Activated T-helper 17 cell treated with anti-CD3 and anti-CD28 coated beads, Interleukin-2, amount 50 U/mL, for 72 hours (primary cell): ENCODE measurements around the gene NAALADL2. TPM values are rescaled to one million over a fixed set of nuclear protein-coding genes. Genes with fewer than 3 reads are reported as not detected.

ENCODE experiments used
- ATAC-seq: fragments of 150-1000 bp; cut with Tn5 transposase; replicated peaks from 2 replicates; pipeline ENCODE4 v1.10.0; 2021; ENCODE audit warnings: mild to moderate bottlenecking, moderate library complexity
- H3K27ac Mint-ChIP-seq: one replicate; pipeline ENCODE4 v1.8.0; 2022; ENCODE audit warnings: mixed read lengths
- H3K27me3 Mint-ChIP-seq: one replicate; pipeline ENCODE4 v1.8.0; 2022; ENCODE audit warnings: mixed read lengths
- H3K36me3 Mint-ChIP-seq: one replicate; pipeline ENCODE4 v1.8.0; 2022; ENCODE audit warnings: low read depth, mild to moderate bottlenecking, mixed read lengths
- H3K4me1 Mint-ChIP-seq: one replicate; pipeline ENCODE4 v1.8.0; 2022; ENCODE audit warnings: mixed read lengths
- H3K4me3 Mint-ChIP-seq: one replicate; pipeline ENCODE4 v1.8.0; 2022; ENCODE audit warnings: mild to moderate bottlenecking, mixed read lengths
- H3K9me3 Mint-ChIP-seq: one replicate; pipeline ENCODE4 v1.8.0; 2022; ENCODE audit warnings: mixed read lengths
- total RNA-seq, 2 donors: library from RNA; stranded (reverse); gene quantifications; one replicate each; pipeline ENCODE4 v1.2.3, GENCODE V29; 2022

NAALADL2 gene
- total RNA-seq, 2 donors from 2014 or later = not detected

DNA sequence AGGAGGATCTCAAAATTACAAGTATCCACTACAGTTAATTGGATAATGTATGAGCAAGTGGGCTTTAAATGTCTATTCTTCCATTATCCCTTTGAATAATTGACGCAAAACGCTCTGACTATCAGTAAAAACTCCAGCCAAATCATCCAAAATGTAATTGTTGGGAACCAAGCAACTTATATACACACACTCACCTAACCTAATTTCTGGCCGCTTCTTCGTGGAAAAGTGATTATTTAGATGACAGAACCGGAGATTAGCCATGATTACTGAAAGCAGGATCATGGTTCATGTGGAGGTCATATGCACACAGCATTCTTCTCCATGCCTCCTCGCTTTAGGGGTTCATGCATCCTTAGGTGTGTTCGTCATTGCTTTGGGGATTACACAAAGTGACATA, 992.4 kb downstream of the NAALADL2 start:
- H3K9me3 Mint-ChIP-seq = peaks cover 4% of the 10 kb centered on the region
- H3K4me1 Mint-ChIP-seq = no peaks in the 10 kb centered on the region
- H3K4me3 Mint-ChIP-seq = no peak overlapping the region
- H3K27me3 Mint-ChIP-seq = no peaks in the 10 kb centered on the region
- H3K36me3 Mint-ChIP-seq = no peaks in the 10 kb centered on the region
- H3K27ac Mint-ChIP-seq = no peak overlapping the region
- ATAC-seq = no peak

GRCh38 chr3:175852560-175852959, 993.4 kb downstream of the NAALADL2 start:
- no peaks in the 10 kb centered on the region for H3K4me1 Mint-ChIP-seq
- no peaks in the 10 kb centered on the region for H3K27me3 Mint-ChIP-seq
- no peak for ATAC-seq
- no peak overlapping the region for H3K27ac Mint-ChIP-seq
- H3K36me3 Mint-ChIP-seq = no peaks in the 10 kb centered on the region
- H3K9me3 Mint-ChIP-seq = peaks cover 4% of the 10 kb centered on the region
- no peak overlapping the region for H3K4me3 Mint-ChIP-seq

GRCh38 chr3:175857666-175858270, 998.6 kb downstream of the NAALADL2 start:
- ATAC-seq = no peak
- Mint-ChIP-seq H3K4me3 (no peak overlapping the region), H3K36me3 (no peaks in the 10 kb centered on the region), H3K27me3 (peaks cover 3% of the 10 kb centered on the region), H3K4me1 (no peaks in the 10 kb centered on the region), H3K27ac (no peak overlapping the region), H3K9me3 (peaks cover 4% of the 10 kb centered on the region)
